Panc1 (cell line): ENCODE measurements around the gene ZNF182.

Experiments used
- POLR2AphosphoS5 ChIP-seq: IDR thresholded peaks from 2 replicates; pipeline ENCODE4 v1.6.1; 2012; ENCODE audit warnings: mild to moderate bottlenecking, low read depth, low read length, moderate library complexity
- TCF7L2 ChIP-seq: IDR thresholded peaks from 2 replicates; pipeline ENCODE4 v1.6.1; 2011; ENCODE audit warnings: mild to moderate bottlenecking, low read depth, low read length, inconsistent platforms
- TF ChIP-seq, protein P1 (sequence below), 2 experiments: IDR thresholded peaks; 2 replicates each; pipeline ENCODE4 v1.6.1; 2011 to 2012; ENCODE audit warnings: low read depth in 2 of 2, control low read depth in 1 of 2, low read length in 1 of 2, mild to moderate bottlenecking in 1 of 2, moderate library complexity in 1 of 2; ENCODE audit not compliant: insufficient read depth in 1 of 2
- TF ChIP-seq, protein P2 (sequence below): fragments of 450-650 bp; IDR thresholded peaks from 2 replicates; pipeline ENCODE4 v1.5.1; 2017; ENCODE audit warnings: mild to moderate bottlenecking

DNA sequence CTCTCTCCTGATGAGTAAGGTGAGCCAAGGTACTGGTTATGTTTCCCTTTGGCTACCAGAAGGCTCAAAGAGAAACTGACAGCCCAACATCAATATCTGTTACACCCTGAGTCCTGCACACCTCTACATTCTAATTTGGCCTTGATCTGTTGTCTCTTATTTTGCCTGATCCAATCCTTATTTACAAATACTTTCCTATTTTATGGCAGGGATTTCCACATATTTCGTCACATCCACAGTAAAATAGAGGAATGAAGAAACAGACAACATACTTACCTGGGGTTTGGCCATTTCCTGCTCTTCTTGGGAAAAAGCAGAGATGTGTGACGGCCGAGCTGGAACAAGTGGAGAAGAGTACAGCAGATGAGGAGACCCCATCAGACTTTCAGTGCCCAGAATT, 1.5 kb downstream of the ZNF182 start:
- TF ChIP-seq, protein P1, sequence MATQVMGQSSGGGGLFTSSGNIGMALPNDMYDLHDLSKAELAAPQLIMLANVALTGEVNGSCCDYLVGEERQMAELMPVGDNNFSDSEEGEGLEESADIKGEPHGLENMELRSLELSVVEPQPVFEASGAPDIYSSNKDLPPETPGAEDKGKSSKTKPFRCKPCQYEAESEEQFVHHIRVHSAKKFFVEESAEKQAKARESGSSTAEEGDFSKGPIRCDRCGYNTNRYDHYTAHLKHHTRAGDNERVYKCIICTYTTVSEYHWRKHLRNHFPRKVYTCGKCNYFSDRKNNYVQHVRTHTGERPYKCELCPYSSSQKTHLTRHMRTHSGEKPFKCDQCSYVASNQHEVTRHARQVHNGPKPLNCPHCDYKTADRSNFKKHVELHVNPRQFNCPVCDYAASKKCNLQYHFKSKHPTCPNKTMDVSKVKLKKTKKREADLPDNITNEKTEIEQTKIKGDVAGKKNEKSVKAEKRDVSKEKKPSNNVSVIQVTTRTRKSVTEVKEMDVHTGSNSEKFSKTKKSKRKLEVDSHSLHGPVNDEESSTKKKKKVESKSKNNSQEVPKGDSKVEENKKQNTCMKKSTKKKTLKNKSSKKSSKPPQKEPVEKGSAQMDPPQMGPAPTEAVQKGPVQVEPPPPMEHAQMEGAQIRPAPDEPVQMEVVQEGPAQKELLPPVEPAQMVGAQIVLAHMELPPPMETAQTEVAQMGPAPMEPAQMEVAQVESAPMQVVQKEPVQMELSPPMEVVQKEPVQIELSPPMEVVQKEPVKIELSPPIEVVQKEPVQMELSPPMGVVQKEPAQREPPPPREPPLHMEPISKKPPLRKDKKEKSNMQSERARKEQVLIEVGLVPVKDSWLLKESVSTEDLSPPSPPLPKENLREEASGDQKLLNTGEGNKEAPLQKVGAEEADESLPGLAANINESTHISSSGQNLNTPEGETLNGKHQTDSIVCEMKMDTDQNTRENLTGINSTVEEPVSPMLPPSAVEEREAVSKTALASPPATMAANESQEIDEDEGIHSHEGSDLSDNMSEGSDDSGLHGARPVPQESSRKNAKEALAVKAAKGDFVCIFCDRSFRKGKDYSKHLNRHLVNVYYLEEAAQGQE (IDR thresholded peaks at IDR 0.05; ENCODE audit: insufficient read depth in 1 of 2, low read depth in 2 of 2, low read length in 1 of 2): no peak
- TF ChIP-seq, protein P2, sequence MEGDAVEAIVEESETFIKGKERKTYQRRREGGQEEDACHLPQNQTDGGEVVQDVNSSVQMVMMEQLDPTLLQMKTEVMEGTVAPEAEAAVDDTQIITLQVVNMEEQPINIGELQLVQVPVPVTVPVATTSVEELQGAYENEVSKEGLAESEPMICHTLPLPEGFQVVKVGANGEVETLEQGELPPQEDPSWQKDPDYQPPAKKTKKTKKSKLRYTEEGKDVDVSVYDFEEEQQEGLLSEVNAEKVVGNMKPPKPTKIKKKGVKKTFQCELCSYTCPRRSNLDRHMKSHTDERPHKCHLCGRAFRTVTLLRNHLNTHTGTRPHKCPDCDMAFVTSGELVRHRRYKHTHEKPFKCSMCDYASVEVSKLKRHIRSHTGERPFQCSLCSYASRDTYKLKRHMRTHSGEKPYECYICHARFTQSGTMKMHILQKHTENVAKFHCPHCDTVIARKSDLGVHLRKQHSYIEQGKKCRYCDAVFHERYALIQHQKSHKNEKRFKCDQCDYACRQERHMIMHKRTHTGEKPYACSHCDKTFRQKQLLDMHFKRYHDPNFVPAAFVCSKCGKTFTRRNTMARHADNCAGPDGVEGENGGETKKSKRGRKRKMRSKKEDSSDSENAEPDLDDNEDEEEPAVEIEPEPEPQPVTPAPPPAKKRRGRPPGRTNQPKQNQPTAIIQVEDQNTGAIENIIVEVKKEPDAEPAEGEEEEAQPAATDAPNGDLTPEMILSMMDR: no peak
- TF ChIP-seq POLR2AphosphoS5 (no peak), TCF7L2 (no peak)
